ENCODE measurements around the gene MC1R. TPM values are rescaled to one million over a fixed set of nuclear protein-coding genes. Genes with fewer than 3 reads are reported as not detected.
"Not testable (repeated sequence)": the region's sequence is repeated elsewhere in the genome, so short reads cannot be mapped to it uniquely, and the experiment has no call there.

Gene MC1R
- total RNA-seq, 1 donor from 2014 or later, result 9.5 TPM

DNA sequence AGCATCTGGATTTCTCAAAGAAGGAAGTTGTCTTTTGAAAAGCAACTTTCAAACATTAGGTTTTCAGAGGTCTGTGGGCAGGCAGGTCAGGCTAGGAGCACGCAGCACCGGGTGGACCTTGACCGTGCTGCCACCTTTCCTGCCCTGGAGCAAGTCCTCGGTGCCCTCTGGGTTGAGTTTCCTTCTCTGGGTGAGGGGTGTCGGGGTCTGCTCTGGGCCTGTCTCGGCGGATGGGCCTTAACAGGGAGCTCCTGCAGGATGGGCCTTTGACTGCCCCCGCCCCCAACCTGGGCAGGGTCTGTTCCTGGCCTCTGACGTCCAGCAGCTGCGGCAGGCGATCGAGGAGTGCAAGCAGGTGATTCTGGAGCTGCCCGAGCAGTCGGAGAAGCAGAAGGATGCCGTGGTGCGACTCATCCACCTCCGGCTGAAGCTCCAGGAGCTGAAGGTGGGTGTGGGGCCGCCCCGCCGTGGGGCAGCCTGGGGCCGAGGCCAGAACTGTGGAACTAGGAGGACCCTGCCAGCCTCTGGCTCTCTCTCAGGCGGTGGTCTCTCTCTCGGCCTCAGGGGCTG, 38.6 kb downstream of the MC1R start:
- intact Hi-C loops (cut with micrococcal nuclease), result no loop called here

DNA sequence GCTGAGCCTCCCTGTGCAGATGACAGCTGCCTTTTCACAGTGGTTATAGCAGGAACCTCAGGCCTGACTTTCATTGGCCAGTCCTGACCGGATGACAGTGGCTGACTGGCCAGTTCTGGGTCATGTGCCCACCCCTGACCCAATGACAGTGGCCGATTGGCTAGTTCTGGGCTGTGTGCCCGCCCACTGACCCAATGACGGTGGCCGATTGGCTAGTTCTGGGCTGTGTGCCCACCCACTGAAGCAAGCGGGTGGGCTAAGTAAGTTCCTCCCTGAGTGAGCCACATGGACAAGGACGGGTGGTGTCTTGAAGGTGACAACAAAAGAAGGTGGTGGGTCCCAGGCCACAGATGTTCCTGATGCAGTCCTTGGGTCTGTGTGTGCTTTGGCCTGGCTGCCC, 39.4 kb downstream of the MC1R start:
- intact Hi-C loops (cut with micrococcal nuclease), result no loop called here

DNA sequence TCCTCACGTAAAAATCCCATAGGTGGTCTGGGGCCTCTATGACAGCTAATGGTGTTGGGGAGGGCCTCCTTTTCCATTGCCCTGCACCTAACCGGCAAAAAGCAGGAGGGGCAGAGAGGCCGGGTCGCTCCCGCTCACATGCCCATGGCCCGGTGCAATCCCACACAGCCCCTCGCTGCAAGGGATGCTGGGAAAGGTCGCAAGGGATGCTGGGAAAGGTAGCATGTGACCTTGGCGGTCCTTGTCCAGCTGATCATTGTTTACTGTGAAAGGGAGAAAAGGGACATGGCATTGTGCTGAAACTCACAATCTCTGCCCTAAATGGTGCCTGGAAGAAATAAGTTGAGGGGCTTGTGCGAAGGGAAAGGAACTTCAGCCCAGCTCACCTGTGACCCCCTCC, 39.9 kb downstream of the MC1R start:
- intact Hi-C loops (cut with micrococcal nuclease), result no loop called here

DNA sequence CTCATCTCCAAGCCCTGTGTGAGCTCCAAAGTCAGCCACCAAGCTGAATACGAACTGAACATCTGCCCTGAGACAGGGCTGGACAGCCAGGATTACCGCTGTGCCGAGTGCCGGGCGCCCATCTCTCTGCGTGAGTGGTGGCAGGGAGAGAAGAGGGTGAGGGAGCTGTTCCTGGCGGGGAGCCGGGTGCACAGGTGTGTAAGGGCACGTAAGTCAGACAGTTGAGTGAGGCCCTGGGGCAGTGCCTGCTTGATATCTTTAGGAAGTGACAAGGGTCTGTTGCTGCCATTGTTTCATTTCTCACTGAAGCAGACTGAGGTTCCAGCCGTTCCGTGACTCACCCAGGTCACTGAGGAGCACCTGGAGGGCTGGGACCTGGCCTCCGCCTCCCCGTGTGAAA, 42.3 kb downstream of the MC1R start:
- intact Hi-C loops (cut with micrococcal nuclease), result no loop called here

DNA sequence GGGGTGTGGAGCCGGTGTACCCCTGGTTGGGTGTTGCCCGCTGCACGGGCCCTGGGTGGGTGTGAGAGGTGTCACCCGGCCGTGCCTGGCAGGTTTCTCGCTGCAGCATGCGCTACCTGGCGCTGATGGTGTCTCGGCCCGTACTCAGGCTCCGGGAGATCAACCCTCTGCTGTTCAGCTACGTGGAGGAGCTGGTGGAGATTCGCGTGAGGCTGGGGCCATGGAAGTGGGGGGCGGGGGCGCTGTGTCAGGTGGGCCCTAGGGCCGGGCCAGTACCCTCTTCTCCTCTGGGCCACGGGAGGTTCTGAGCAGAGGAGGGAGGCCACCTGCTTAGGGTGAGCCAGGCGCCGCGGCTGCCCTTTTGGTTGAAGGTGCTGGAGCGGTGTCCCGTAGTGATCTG, 43.3 kb downstream of the MC1R start:
- intact Hi-C loops (cut with micrococcal nuclease), result no loop called here

GRCh38 chr16:89962754-89963498, 44.3 kb downstream of the MC1R start:
- intact Hi-C loops (cut with micrococcal nuclease), result no loop called here

GRCh38 chr16:89964201-89964600, 45.5 kb downstream of the MC1R start:
- intact Hi-C loops (cut with micrococcal nuclease), result no loop called here

GRCh38 chr16:89965447-89966225, 47.0 kb downstream of the MC1R start:
- intact Hi-C loops (cut with micrococcal nuclease), result no loop called here

DNA sequence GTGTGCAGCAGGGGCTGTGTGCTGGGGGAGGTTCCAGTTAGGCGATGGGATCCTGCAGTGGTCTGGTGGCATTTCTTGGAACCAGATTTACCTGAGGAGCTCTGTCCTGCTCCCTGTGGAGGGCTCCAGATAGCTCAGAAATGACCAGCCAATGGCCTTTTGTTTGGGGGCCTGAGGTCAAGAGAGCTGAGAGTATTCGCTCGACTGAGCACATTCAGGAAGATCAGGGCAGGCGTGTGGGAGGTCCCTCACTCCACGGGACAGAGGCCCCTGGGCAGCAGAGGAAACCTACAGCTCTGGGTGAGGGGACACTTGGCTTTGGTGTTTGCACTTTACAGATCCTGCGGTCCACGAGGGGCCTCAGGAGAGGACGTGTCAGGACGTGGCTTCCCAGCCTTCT, 48.1 kb downstream of the MC1R start:
- intact Hi-C loops (cut with micrococcal nuclease), result no loop called here

GRCh38 chr16:89967436-89967835, 48.8 kb downstream of the MC1R start:
- intact Hi-C loops (cut with micrococcal nuclease), result not testable (repeated sequence)

DNA sequence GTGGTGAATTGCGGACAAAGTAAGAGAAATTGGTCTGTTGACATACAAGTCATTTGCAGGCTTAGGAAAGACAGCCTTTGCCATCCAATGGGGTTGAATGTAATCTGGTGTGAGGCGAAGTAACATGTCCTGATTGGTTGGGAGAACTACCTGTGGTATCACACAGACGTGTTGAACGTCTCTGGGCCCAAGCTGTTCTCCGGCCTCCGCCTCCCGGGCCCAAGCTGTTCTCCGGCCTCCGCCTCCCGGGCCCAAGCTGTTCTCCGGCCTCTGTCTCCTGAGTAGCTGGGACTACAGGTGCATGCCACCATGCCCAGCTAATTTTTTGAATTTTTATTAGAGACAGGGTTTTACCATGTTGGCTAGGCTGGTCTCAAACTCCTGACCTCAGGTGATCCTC, 49.4 kb downstream of the MC1R start:
- intact Hi-C loops (cut with micrococcal nuclease), result not testable (repeated sequence)

GRCh38 chr16:89969741-89970410, 51.2 kb downstream of the MC1R start:
- intact Hi-C loops (cut with micrococcal nuclease), result loop anchor here (5.0 kb wide), 1 partner anchor 1398 kb away; the partner anchor contains the start of gene ZC3H18

Other genes with a start within 250 kb of the MC1R start
- gene CDK10, start 232.2 kb upstream of the MC1R start, total RNA-seq, result 81.6 and 85.1 TPM in 2 replicates
- gene SPATA2L, start 217.2 kb upstream of the MC1R start, total RNA-seq, result 6.5 and 8.2 TPM in 2 replicates
- 10.7 and 12.0 TPM in 2 replicates for gene VPS9D1, start 198.0 kb upstream of the MC1R start, total RNA-seq
- gene ZNF276, start 197.3 kb upstream of the MC1R start, total RNA-seq, result 68.5 and 71.1 TPM in 2 replicates
- gene FANCA, start 102.2 kb upstream of the MC1R start, total RNA-seq, result 128 and 138 TPM in 2 replicates
- 0.61 and 1.2 TPM in 2 replicates for gene SPIRE2, start 90.4 kb upstream of the MC1R start, total RNA-seq
- 206 and 215 TPM in 2 replicates for gene TCF25, start 45.3 kb upstream of the MC1R start, total RNA-seq
- gene TUBB3, start 4.5 kb downstream of the MC1R start, total RNA-seq, result 6.6 TPM in 2 replicates
- gene DEF8, start 29.9 kb downstream of the MC1R start, total RNA-seq, result 33.5 and 38.9 TPM in 2 replicates
- 0.22 and 0.41 TPM in 2 replicates for gene DBNDD1, start 100.6 kb downstream of the MC1R start, total RNA-seq
- not detected in 2 replicates for gene PRDM7, start 158.5 kb downstream of the MC1R start, total RNA-seq